ENCODE results near the gene GSK3B.

GRCh38 chr3:119790369-119790768 lies 303.9 kb downstream of the GSK3B start:
- TF ChIP-seq CTCF (IDR thresholded peaks at IDR 0.05) = no peak
- TF ChIP-seq POLR2A (IDR thresholded peaks at IDR 0.05) = no peak
- TF ChIP-seq POLR2AphosphoS5 (IDR thresholded peaks at IDR 0.05) = no peak

All from upper lobe of left lung (tissue), 4 donors.